ENCODE measurements around the gene DLX3.

GRCh38 chr17:49962599-49963308 lies 32.3 kb downstream of the DLX3 start:
- TF ChIP-seq TCF12 (IDR thresholded peaks at IDR 0.05) (no peak), TAF1 (IDR thresholded peaks at IDR 0.05; ENCODE audit: borderline replicate concordance, low read depth, low read length) (no peak), CTCF (IDR thresholded peaks at IDR 0.05) (no peak), EP300 (IDR thresholded peaks at IDR 0.05; ENCODE audit: borderline replicate concordance in 1 of 2, low read depth in 1 of 2, low read length in 1 of 2) (no peak), GABPA (IDR thresholded peaks at IDR 0.05; ENCODE audit: low read depth) (no peak), POLR2AphosphoS5 (IDR thresholded peaks at IDR 0.05; ENCODE audit: low read depth, low read length) (no peak), SIN3A (IDR thresholded peaks at IDR 0.05; ENCODE audit: borderline replicate concordance, low read depth, low read length) (no peak), MEF2A (IDR thresholded peaks at IDR 0.05; ENCODE audit: borderline replicate concordance, low read depth) (no peak), EZH2phosphoT487 (IDR thresholded peaks at IDR 0.05; ENCODE audit: borderline replicate concordance, low read depth) (no peak), NRF1 (IDR thresholded peaks at IDR 0.05; ENCODE audit: low read depth, low read length) (no peak), RXRA (IDR thresholded peaks at IDR 0.05; ENCODE audit: borderline replicate concordance, low read depth) (no peak), FOXM1 (IDR thresholded peaks at IDR 0.05; ENCODE audit: low read depth) (no peak), MAX (IDR thresholded peaks at IDR 0.05; ENCODE audit: low read depth) (no peak)
